Measurements from ENCODE around the gene SUGP2. TPM values are rescaled to one million over a fixed set of nuclear protein-coding genes. Genes with fewer than 3 reads are reported as not detected.

The SUGP2 gene
- total and polyA plus RNA-seq, 2 of the 13 experiments (the other 11 are each of a cell fraction or from before 2014, with no cell fraction given), result 40.6 to 57.7 TPM

DNA sequence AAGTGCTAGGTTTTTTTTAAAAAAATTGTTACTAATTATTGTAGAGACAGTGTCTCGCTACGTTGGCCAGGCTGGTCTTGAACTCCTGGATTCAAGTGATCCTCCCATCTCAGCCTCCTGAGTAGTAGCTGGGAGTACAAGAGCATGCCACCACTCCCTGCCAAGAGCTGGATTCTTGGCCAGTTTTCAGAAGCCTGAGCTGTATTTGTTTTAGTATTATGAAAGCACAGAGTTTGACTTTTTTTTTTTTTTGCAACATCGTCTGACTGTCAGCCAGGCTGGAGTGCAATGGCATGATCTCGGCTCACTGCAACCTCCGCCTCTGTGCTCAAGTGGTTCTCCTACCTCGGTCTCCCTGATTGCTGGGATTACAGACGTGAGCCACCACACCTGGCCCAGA, 7.1 kb upstream of the SUGP2 start (continued):
- TF ChIP-seq PAXIP1 (CRISPR knock-in tag; conservative IDR thresholded peaks at IDR 0.05) (0 out of 2 replicates have a peak, but pooled peaks have one; percentile 33), ZNF407 (CRISPR knock-in tag; IDR thresholded peaks at IDR 0.05; ENCODE audit: not compliant biosample characterization) (no peak), RNF2 (conservative IDR thresholded peaks at IDR 0.05; ENCODE audit: low read depth) (no peak), UBTF (CRISPR knock-in tag; IDR thresholded peaks at IDR 0.05) (no peak), ADNP (CRISPR knock-in tag; IDR thresholded peaks at IDR 0.05) (peak; percentile 83), ZFP1 (CRISPR knock-in tag; IDR thresholded peaks at IDR 0.05) (no peak), GATAD2A (CRISPR knock-in tag; IDR thresholded peaks at IDR 0.05) (peak; percentile 53; the same call in 1 of the 2 replicates), CEBPB (IDR thresholded peaks at IDR 0.05; ENCODE audit: borderline replicate concordance, low read depth, low read length) (peak; percentile 54; the same call in 1 of the 2 replicates), HHEX (CRISPR knock-in tag; IDR thresholded peaks at IDR 0.05) (no peak), ZNF367 (CRISPR knock-in tag; IDR thresholded peaks at IDR 0.05; ENCODE audit: borderline replicate concordance) (no peak), ZNF549 (CRISPR knock-in tag; IDR thresholded peaks at IDR 0.05) (no peak), ZFP37 (CRISPR knock-in tag; IDR thresholded peaks at IDR 0.05; ENCODE audit: borderline replicate concordance) (no peak), NR2C2 (CRISPR knock-in tag; IDR thresholded peaks at IDR 0.05; ENCODE audit: borderline replicate concordance) (no peak), ZNF550 (CRISPR knock-in tag; IDR thresholded peaks at IDR 0.05; ENCODE audit: borderline replicate concordance) (no peak)
- TF ChIP-seq, protein P1, sequence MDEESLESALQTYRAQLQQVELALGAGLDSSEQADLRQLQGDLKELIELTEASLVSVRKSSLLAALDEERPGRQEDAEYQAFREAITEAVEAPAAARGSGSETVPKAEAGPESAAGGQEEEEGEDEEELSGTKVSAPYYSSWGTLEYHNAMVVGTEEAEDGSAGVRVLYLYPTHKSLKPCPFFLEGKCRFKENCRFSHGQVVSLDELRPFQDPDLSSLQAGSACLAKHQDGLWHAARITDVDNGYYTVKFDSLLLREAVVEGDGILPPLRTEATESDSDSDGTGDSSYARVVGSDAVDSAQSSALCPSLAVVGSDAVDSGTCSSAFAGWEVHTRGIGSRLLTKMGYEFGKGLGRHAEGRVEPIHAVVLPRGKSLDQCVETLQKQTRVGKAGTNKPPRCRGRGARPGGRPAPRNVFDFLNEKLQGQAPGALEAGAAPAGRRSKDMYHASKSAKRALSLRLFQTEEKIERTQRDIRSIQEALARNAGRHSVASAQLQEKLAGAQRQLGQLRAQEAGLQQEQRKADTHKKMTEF (CRISPR knock-in tag; IDR thresholded peaks at IDR 0.05), result peak; percentile 51
